ENCODE data around the gene HUS1.
"Not testable (repeated sequence)": the region's sequence is repeated elsewhere in the genome, so short reads cannot be mapped to it uniquely, and the experiment has no call there.

Gene HUS1

DNA sequence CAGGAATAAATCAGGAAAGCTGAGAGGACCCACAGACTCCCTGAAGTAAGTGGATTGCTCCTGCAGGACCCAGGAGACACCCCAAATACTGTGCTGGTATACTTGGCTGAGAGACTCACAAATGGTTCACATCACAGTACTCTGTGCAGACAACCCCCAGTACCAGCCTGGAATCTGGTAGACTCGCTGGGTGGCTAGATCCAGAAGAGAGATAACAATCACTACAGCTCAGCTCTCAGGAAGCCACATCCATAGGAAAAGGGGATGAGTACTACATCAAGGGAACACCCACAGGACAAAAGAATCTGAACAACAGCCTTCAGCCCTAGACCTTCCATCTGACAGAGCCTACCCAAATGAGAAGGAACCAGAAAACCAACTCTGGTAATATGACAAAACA is 62.9 kb downstream of the HUS1 start:
- not testable (repeated sequence) for DNase-seq

DNA sequence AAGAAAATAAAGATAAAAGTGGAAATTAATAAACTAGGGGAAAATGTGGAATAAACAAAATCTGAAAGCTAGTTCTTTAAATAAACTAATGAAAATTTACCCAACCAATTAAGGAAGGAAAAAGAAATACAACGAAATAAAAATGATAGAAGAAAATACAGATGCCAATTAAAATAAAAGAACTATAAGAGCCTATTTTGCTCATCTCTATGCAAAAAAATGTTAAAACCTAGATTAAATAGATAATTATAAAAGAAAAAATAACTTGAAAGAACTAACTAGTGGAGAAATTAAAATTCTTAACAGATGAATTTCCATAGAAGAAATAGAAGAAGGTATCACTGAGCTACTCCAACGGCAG is 63.8 kb downstream of the HUS1 start:
- no peak for DNase-seq

DNA sequence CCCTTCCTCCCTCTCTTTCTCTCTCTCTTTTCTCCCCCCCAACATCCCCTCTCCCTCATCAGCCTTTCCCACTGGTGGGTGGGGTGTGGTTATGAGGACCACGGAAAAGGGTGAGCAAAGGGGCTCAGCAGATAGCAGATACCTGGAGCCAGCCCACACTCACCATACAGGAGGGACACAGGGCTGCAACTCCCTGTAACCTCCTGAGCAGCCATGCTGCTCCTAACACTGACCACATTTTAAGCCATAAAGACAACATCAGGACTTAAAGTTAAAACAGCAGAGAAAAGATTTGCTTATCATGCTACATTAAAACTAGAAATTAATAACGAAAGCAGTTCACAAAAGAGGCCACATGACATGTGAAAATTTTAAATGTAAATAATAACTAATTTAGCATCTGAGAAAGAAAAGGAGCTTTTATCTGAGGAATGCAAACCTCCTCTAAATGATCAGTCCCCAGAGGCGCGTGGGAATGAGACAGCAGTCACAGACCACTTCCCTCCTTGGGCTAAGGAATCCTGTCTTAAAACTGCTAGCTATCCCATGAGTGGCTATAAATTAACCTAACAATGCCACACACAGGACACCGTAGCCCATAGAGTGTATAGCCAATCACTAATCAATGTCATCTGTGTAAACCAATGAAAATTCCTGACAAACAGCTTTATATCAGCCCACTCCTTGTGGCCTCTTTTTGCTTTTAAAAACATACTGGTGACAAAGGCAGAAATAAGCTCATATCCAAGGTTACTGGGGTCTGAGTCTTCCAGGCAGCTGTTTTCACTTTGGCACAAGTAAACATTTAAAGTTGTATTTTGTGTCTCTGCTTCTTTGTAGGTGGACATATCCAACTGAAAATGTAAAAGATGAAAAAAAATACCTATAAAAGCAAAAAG is 64.4 kb downstream of the HUS1 start:
- no peak for DNase-seq
